ENCODE data around the gene ZNF180.
"Not testable (repeated sequence)": the region's sequence is repeated elsewhere in the genome, so short reads cannot be mapped to it uniquely, and the experiment has no call there.

The ZNF180 gene

DNA sequence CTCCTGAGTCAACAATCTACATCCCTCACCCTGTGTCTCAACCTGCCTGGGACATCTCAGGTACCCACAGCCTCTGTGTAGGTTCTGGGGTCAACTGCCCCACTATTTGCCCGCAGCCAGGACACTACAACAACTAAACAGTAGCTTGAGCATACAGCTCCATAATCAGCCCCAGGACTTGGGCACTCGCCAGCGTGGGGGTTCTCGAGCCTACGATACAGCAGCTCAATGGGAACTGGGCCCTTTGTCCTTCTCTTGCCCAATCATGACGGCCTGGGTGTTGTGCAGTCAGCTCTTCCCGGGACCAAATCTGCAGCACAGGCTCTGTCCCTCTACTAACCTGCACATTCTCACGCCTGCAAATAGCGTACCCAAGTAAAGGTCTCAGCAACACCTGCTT is 1.3 kb downstream of the ZNF180 start:
- DNase-seq (ENCODE audit: low spot score), result no peak

DNA sequence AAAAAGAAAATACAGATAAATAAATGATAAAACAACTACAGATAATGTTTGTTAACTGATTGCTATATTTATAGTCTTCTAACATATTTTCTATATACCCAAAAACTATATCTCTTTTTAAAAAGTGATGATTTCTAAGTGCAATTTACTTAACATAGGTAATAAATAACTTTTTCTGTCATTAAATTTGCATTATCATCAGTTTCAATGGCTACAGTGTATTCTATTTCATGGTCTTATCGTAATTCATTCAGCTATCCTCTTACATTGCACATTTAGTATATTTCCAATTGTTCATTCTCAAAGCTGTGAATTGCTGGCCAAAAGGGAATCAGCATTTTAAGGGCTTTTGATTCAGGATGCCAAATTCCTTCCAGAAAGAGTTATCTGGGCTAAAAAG is 3.6 kb downstream of the ZNF180 start:
- no peak for DNase-seq (ENCODE audit: low spot score)

DNA sequence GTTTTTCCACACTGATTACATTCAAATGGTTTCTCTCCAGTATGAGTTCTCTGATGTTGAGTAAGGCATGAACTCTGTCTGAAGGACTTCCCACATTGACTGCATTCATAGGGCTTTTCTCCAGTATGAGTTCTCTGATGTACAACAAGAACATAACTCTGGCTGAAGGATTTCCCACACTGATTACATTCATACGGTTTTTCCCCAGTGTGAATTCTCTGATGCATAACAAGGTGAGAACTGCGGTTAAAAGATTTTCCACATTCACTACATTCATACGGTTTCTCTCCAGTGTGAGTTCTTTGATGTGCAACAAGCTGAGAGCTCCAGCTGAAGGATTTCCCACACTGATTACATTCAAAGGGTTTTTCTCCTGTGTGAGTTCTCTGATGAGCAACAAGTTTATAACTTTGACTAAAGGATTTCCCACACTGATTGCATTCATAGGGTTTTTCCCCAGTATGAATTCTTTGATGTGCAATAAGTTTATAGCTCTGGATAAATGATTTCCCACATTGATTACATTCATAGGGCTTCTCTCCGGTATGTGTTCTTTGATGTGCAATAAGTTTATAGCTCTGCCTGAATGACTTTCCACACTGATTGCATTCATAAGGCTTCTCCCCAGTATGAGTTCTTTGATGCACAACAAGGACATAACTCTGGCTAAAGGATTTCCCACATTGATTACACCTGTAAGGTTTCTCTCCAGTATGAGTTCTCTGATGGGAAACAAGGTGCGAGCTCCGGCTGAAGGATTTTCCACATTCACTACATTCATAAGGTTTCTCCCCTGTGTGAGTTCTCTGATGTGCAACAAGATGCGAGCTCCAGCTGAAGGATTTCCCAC is 23.5 kb downstream of the ZNF180 start:
- peak; percentile 29 for DNase-seq (ENCODE audit: low spot score)

DNA sequence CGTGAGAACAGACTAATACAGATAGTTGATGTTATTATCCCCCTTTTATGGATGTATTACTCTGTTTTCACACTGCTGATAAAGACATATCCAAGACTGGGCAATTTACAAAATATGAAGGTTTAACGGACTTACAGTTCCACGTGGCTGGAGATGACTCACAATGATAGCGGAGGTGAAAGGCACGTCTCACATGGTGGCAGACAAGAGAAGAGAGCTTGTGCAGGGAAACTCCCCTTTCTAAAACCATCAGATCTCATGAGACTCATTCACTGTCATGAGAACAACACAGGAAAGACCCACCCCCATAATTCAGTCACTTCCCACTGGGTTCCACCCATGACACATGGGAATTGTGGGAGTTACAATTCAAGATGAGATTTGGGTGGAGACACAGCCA is 31.6 kb downstream of the ZNF180 start:
- DNase-seq (ENCODE audit: low spot score), result not testable (repeated sequence)

DNA sequence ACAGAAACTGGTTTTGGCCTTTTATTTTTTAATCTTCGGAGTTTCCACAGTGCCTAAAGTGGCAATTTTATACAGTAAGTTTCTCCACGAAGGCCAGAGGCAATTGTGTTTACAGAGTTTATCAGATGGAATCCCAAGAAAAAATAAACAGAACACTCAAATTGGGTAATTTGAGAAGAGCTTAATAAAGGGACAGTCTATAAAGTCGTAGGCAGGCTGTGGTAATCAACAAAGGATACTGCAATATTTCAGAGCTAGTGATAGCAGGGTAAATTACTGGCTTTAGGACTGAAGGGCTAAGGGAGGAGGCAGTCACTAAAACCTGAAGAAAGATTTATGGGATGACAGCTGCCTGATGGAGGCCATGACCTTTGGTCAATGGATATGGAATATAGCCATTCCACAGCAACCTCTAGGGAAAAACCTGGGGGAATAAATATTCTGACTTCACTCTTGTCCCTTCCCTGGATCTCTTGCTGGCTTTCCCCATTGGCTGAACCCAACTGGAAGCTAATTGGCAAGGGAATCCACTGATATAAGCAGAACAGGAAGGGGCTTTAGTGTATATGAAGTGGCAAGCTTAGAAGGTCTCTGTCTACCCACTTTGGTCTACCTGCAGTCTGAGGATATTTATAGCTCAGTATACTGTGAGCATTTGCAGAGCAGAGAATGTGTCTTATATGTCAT is 37.6 kb downstream of the ZNF180 start:
- DNase-seq (ENCODE audit: low spot score), result not testable (repeated sequence)

DNA sequence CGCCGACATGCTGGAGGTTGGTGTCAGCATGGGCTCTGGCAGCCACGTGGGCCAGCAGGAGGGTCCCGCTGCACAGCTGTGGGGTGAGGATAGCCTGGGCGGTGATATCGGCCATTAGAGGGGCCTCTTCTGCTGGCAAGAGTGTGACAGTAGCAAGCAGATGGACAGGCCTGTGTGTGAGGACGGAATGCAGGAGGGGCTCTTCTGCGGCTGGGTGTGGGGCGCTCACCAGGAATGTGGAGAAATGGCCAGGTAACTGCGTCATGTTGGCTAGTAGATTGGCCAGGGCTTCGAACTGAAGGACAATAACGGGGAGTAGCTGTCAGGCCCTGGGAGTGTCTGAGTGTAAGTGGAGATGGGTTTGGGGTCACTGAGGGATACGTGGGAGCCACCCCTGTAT is 44.3 kb downstream of the ZNF180 start:
- not testable (repeated sequence) for DNase-seq (ENCODE audit: low spot score)

DNA sequence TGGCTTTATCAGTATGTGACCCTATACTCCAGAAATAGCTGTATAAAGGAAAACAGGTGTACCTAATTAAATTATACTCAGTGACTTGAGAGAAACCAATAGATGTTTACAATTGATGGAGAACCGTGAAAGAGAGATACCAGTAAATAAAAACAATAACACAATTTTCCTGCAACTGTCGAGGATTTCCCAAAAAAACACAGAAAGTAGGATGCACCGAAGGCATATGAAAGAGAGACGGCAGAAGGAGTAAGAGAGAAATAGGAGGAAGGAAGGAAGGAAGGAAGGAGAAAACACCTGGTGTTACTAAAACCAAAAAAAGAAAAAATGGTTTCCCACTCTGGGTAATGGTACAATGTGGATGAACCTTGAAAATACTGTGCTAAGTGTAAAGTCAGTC is 45.2 kb downstream of the ZNF180 start:
- no peak for DNase-seq (ENCODE audit: low spot score)

DNA sequence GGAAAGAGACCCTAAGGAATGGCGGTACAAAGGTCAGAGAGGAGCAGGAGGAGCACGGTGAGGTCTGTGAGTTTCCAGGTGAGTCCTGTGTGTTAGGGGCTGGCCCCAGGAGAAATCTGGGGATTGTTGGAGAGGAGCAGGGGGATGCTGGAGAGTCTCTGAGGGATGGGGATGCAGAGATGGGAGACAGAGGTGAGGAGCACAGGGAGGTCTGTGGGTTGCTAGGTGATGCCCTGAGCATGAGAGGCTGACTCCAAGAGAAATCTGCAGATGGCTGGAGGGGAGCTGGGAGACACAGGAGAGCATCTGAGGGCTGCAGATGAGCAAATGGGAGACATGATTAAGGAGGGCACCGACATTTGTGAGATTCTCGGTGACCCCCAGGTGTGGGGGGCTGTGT is 48.0 kb downstream of the ZNF180 start:
- no peak for DNase-seq (ENCODE audit: low spot score)

DNA sequence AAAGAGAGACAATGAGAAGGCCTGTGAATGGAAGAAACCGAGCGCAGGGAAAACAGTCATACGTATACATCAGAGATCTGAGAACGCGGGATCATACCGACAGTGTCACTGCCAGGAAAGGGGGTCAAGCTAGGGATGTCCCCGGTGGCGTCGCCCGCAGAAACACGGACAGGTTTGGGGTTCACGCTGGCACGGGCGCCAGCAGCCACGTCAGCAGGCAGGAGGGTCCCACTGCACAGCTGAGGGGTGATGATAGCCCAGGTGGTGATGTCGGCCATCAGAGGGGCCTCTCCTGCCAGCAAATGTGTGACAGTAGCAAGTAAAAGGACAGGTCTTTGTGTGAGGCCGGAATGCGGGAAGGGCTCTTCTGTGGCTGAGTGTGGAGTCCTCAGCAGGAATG is 48.6 kb downstream of the ZNF180 start:
- DNase-seq (ENCODE audit: low spot score), result no peak

DNA sequence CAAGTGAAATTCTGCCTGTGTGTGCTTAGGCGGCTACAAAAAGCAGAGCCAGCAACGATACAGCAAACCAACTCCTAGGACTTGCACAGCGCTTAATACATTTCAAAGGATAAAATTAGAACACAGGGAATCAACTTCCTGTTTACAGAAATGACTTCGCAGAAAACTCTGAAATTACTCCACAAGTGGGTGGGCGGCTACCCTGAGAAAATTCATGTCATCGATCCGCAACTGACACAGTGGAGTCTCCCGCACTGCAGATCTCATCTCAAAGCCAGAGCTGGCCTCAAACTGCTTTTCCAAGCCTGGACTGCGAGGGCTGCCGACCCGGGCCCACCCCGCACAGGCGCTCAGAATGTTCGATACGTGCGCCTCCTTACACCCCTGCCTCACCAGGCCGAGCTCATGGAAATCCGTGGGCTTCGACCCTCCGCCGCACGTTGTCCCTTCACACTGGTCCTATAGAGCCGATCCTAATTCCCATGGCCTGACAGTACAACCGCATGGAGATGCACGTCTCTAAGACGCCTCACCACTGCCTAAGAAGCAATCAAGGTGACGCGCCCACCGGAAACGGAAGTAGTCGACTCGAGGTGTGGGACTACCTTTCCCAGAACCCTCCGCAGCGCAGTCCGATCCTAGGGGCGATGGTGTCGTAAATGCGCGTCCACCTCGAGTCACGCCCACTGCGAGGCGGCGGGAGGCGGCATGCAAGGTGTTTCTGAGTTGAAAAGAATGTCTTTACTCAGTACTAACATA is 52.2 kb downstream of the ZNF180 start, which contains the start of gene ZNF229:
Gene ZNF229, minus strand, starts transcription at position 557 of the 759 bp plus-strand sequence. CDS start 5,625 bp downstream, outside the sequence.
- DNase-seq (ENCODE audit: low spot score), result peak; percentile 91

DNA sequence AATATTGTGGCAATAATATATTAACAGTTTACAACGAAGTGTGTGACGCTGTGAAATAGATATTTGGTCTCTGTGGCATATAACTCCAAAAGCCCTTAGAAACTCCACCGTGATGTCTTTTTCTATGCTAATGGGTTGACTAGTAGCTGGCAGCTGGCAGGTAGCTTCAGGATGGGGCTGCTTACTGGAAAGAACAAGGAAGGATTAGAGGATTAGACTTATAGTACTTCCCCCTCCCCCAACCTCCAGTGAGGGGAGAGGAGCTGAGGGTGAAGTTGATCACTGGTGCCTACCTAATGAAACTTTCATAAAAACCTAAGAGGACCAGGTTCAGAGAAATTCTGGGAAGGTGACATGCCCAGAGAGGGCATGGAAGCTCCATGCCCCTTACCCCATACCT is 61.9 kb downstream of the ZNF180 start:
- DNase-seq (ENCODE audit: low spot score), result no peak

DNA sequence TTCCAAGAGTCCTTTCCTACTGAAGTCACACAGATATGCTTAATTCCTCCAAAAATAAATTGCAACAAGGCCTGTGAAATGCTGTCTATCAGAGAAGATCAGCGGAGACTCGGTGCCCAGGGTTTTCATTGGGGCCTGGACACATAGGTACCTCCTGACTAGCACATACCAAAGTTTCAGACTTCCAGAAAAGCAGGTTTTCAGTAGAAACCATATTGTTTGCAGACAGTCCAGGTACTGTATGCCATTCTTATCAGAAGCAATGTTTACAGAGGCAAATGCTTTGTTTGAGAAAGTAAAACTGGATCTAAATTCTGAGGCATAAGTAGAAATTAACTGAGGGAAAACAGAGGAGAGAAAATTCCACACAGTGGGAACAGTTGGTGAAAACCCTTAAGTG is 64.9 kb downstream of the ZNF180 start:
- DNase-seq (ENCODE audit: low spot score), result no peak

DNA sequence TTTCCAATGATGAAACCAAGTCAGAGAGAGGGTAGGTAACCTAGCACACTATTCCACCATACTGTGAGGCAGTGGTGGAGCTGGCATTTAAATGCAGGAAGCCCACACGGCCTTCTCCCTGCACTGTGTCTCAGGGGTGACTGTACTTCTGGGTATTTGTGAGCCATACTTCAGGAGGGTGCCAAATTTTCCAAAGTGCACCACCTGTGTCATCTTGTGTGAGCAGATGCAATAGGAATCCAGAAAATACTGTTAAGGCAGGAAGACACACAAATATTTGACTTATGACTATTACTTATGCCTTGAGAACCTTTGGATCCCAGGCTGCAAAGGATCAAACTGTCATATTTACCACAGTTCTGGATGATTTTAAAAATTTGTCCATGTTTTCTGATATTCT is 69.4 kb downstream of the ZNF180 start:
- no peak for DNase-seq (ENCODE audit: low spot score)

Data from SK-N-DZ (cell line).